Effector CD8-positive, alpha-beta T cell (primary cell): ENCODE data around the gene KRT80.

Experiments used
- DNase-seq: peaks from one replicate; lab custom pipeline; 2025; lab: John Stamatoyannopoulos, UW

KRT80 gene

GRCh38 chr12:52228931-52229330 is 37.1 kb upstream of the KRT80 start:
- no peak for DNase-seq

- no peak for DNase-seq
These were observed 36.6 kb upstream of the KRT80 start for GRCh38 chr12:52228366-52228765.

- no peak for DNase-seq
These were observed 35.9 kb upstream of the KRT80 start for GRCh38 chr12:52227606-52228166.

- no peak for DNase-seq
These were observed 34.6 kb upstream of the KRT80 start for GRCh38 chr12:52226446-52226845.

- no peak for DNase-seq
These were observed 33.9 kb upstream of the KRT80 start for GRCh38 chr12:52225752-52226151.

- DNase-seq: no peak
These were observed 32.3 kb upstream of the KRT80 start for GRCh38 chr12:52224151-52224550.

- DNase-seq: no peak
These were observed 31.7 kb upstream of the KRT80 start for GRCh38 chr12:52223406-52224039.

- no peak for DNase-seq
These were observed 30.9 kb upstream of the KRT80 start for GRCh38 chr12:52222692-52223091.

- no peak for DNase-seq
These were observed 30.2 kb upstream of the KRT80 start for GRCh38 chr12:52221912-52222457.

GRCh38 chr12:52221070-52221781 is 29.4 kb upstream of the KRT80 start:
- no peak for DNase-seq

GRCh38 chr12:52220477-52220876 is 28.7 kb upstream of the KRT80 start:
- no peak for DNase-seq

- DNase-seq: no peak
These were observed 26.2 kb upstream of the KRT80 start for GRCh38 chr12:52218001-52218400.

- no peak for DNase-seq
These were observed 25.4 kb upstream of the KRT80 start for GRCh38 chr12:52217223-52217622.

- no peak for DNase-seq
These were observed 25.0 kb upstream of the KRT80 start for GRCh38 chr12:52216807-52217206.

GRCh38 chr12:52216100-52216499 is 24.3 kb upstream of the KRT80 start:
- no peak for DNase-seq

- DNase-seq: no peak
These were observed 23.8 kb upstream of the KRT80 start for GRCh38 chr12:52215587-52216031.

GRCh38 chr12:52214421-52214802 is 22.6 kb upstream of the KRT80 start:
- no peak for DNase-seq

- peak; percentile 15 for DNase-seq
These were observed 22.0 kb upstream of the KRT80 start for GRCh38 chr12:52213564-52214420.

- DNase-seq: no peak
These were observed 21.1 kb upstream of the KRT80 start for GRCh38 chr12:52212701-52213563.

GRCh38 chr12:52211716-52212585 is 20.1 kb upstream of the KRT80 start:
- no peak for DNase-seq
